Measurements from ENCODE around the gene BLVRA. TPM values are rescaled to one million over a fixed set of nuclear protein-coding genes. Genes with fewer than 3 reads are reported as not detected.

BLVRA gene
- total RNA-seq, 1 donor from 2014 or later = 10.2 TPM

DNA sequence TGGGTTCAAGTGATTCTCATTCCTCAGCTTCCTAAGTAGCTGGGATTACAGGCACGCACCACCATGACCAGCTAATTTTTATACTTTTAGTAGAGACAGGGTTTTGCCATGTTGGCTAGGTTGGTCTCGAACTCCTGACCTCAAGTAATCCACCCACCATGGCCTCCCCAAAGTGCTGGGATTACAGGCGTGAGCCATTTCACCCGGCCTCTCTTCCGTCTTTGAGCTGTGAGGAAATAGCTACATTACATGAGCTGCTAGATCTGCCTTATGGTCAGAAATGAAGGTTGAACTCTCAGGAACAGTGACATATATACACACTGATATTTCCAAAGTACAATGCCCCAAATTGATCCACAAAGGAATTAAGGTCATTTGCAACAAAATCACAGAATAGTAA is 2.4 kb downstream of the BLVRA start:
- DNase-seq (no peak), ATAC-seq (ENCODE audit: low read depth) (no peak)
- H3K27ac Mint-ChIP-seq = no peak overlapping the region
- no peak overlapping the region for H3K4me3 Mint-ChIP-seq
- no peaks in the 10 kb centered on the region for H3K27me3 Mint-ChIP-seq
- POLR2A ChIA-PET = interaction anchor here (0.9 kb wide), 1 partner anchor 178 kb away, joined by 3 read pairs; the partner anchor contains the start of gene STK17A
- H3K36me3 Mint-ChIP-seq (ENCODE audit: low read depth) = no peaks in the 10 kb centered on the region
- H3K4me1 Mint-ChIP-seq = peaks cover 29% of the 10 kb centered on the region
- H3K9me3 Mint-ChIP-seq = no peaks in the 10 kb centered on the region
- intact Hi-C loops (cut with micrococcal nuclease) = no loop called here
- CTCF ChIA-PET = no interaction called here
- TF ChIP-seq, protein P1, sequence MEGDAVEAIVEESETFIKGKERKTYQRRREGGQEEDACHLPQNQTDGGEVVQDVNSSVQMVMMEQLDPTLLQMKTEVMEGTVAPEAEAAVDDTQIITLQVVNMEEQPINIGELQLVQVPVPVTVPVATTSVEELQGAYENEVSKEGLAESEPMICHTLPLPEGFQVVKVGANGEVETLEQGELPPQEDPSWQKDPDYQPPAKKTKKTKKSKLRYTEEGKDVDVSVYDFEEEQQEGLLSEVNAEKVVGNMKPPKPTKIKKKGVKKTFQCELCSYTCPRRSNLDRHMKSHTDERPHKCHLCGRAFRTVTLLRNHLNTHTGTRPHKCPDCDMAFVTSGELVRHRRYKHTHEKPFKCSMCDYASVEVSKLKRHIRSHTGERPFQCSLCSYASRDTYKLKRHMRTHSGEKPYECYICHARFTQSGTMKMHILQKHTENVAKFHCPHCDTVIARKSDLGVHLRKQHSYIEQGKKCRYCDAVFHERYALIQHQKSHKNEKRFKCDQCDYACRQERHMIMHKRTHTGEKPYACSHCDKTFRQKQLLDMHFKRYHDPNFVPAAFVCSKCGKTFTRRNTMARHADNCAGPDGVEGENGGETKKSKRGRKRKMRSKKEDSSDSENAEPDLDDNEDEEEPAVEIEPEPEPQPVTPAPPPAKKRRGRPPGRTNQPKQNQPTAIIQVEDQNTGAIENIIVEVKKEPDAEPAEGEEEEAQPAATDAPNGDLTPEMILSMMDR (IDR thresholded peaks at IDR 0.05) = no peak

DNA sequence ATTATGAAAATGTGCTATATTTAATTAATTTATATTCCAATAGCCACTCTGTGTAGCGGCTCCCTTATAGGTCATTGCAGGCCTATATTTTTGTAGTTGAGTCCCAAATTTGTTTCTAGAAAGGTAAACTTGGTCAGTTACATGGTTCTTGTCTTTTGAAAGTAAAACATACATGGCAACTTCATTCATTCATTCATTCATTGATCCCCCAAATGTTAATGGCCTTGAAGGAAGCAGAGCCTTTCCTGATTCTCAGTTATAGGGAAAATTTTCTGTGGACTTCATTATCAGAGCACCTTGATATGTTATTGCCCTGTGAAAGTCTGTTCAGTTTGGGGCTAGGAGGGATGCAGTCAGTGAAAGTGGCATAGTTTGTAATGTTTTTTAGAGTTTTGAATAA is 2.9 kb downstream of the BLVRA start:
- no peak overlapping the region for H3K4me3 Mint-ChIP-seq
- CTCF ChIA-PET = no interaction called here

DNA sequence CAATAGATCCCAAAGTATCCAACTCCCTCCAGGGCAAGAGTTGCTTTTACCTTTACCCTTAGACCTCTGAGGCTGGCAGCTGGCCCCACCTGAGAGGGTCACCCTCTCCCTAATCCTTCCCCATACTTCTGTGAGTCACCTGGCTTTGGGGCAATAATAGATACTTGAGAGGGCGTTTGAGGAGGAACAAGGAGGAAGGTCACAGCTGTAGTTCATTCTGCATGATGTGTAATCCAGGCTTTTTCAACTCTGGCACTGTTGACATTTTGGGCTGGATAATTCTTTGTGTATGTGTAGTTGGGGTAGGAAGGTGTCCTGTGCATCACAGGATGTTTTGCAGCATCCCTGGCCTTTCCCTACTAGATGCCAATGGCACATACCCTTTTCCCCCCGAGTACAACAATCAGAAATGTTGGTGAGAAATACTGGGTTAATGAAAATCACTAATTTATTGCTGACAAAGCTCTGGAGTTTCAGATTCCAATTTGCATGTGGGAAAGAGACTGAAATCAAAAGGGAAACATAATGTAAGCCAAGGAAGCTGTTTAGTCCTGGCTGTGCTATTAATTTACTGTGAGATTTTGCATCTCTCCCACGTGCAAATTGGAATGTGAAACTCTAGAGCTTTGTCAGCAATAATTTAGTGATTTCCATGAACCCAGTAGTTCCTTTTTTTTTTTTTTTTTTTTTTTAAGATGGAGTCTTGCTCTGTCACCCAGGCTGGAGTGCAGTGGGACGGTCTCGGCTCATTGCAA is 3.6 kb downstream of the BLVRA start:
- intact Hi-C loops (cut with micrococcal nuclease) = no loop called here
- H3K4me1 Mint-ChIP-seq = peaks cover 29% of the 10 kb centered on the region
- CTCF ChIA-PET = no interaction called here
- POLR2A ChIA-PET = interaction anchor here (0.7 kb wide), 1 partner anchor 305 kb away, joined by 7 read pairs; no protein-coding TSS in a partner anchor
- H3K9me3 Mint-ChIP-seq = no peaks in the 10 kb centered on the region
- no peak overlapping the region for H3K4me3 Mint-ChIP-seq
- no peak overlapping the region for H3K27ac Mint-ChIP-seq
- TF ChIP-seq, protein P1 (IDR thresholded peaks at IDR 0.05) = no peak
- no peaks in the 10 kb centered on the region for H3K27me3 Mint-ChIP-seq
- DNase-seq (no peak), ATAC-seq (ENCODE audit: low read depth) (no peak)
- H3K36me3 Mint-ChIP-seq (ENCODE audit: low read depth) = no peaks in the 10 kb centered on the region

More for the DNA sequence above, 2.9 kb downstream of the BLVRA start:
- TF ChIP-seq, protein P1 (IDR thresholded peaks at IDR 0.05) = no peak
- no peak overlapping the region for H3K27ac Mint-ChIP-seq
- no peak for DNase-seq
- POLR2A ChIA-PET = no interaction called here
- no peaks in the 10 kb centered on the region for H3K27me3 Mint-ChIP-seq
- H3K4me1 Mint-ChIP-seq = peaks cover 29% of the 10 kb centered on the region
- no peaks in the 10 kb centered on the region for H3K9me3 Mint-ChIP-seq
- intact Hi-C loops (cut with micrococcal nuclease) = no loop called here
- ATAC-seq (ENCODE audit: low read depth) = no peak
- H3K36me3 Mint-ChIP-seq (ENCODE audit: low read depth) = no peaks in the 10 kb centered on the region

DNA sequence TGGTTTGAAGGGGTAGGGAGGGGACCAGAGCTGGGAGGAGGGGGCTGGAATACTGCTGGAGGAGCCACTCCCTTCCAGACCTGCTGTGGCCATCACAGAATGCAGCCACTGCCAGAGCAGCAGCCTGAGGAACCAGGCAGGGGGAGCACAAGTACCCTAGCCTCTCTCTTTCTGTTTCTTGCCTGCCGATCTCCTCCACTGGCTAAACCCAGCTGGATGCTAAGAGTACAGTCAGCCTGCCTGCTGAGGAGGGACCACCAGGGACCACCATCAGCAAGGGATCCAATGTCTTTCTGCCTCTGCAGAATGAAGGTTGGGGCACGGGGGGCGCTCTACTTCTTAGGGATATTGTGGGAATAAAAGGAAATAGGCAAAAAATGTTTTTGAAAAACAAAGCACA is 4.7 kb downstream of the BLVRA start:
- Mint-ChIP-seq H3K27ac (no peak overlapping the region), H3K27me3 (no peaks in the 10 kb centered on the region), H3K36me3 (ENCODE audit: low read depth) (no peaks in the 10 kb centered on the region), H3K9me3 (no peaks in the 10 kb centered on the region), H3K4me3 (no peak overlapping the region), H3K4me1 (peaks cover 23% of the 10 kb centered on the region)
- TF ChIP-seq, protein P1 (IDR thresholded peaks at IDR 0.05) = no peak
- intact Hi-C loops (cut with micrococcal nuclease) = no loop called here
- DNase-seq (no peak), ATAC-seq (ENCODE audit: low read depth) (no peak)
- ChIA-PET POLR2A (interaction anchor here (1.1 kb wide), 1 partner anchor 33 kb away, joined by 3 read pairs; the partner anchor contains the start of gene COA1), CTCF (no interaction called here)

DNA sequence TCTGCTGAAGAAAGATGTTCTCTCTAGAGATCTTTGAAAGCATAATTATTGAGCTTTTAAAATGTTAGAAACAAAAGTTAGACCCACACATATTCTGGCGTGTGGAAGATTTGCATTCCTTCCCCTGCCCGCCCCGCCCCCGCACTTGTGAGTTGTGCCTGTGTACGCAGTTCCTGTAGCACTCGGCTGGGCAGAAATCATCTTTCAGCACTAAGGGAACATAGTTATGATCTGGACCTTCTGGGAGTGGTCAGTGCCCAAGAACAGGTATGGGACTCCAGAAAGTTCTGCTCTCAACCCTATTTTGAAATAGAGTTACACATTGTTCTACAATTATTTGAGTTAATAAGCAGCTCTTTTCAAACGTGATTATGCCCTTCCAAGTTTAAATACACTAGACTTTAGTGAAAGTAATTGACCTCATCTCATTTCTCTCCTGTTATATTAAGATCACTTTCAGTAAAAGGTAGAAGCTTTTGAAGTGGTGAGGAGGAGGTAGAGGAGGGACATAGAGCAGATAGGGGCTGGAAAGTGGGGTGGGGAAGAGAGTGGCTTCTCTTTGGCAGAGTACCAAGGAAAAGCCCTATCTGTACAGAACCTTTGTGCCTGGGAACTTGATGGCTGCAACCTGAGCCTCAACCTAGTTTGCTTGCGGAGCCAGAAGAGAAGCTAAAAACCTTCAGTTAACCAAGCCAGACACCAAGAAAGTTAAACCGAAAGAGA is 5.7 kb downstream of the BLVRA start:
- ChIA-PET POLR2A (interaction anchor here (1.1 kb wide), 1 partner anchor 34 kb away, joined by 3 read pairs; the partner anchor contains the start of gene COA1), CTCF (interaction anchor here (1.3 kb wide), 1 partner anchor 182 kb away, joined by 4 read pairs; the partner anchor contains the start of gene STK17A)
- peaks cover 23% of the 10 kb centered on the region for H3K4me1 Mint-ChIP-seq
- peak overlapping the region; percentile 70 for H3K4me3 Mint-ChIP-seq
- H3K36me3 Mint-ChIP-seq (ENCODE audit: low read depth) = no peaks in the 10 kb centered on the region
- TF ChIP-seq, protein P1 (IDR thresholded peaks at IDR 0.05) = no peak
- H3K27me3 Mint-ChIP-seq = no peaks in the 10 kb centered on the region
- intact Hi-C loops (cut with micrococcal nuclease) = loop anchor here (2.0 kb wide), 1 partner anchor 75 kb away; no protein-coding TSS in a partner anchor
- no peak overlapping the region for H3K27ac Mint-ChIP-seq
- DNase-seq = no peak
- peak; percentile 76 for ATAC-seq (ENCODE audit: low read depth)
- H3K9me3 Mint-ChIP-seq = no peaks in the 10 kb centered on the region
